ENCODE data around the gene LEAP2. TPM values are rescaled to one million over a fixed set of nuclear protein-coding genes. Genes with fewer than 3 reads are reported as not detected.

Gene LEAP2
- total RNA-seq, 4 donors from 2014 or later, result 0.57 to 4.2 (median 1.6) TPM

DNA sequence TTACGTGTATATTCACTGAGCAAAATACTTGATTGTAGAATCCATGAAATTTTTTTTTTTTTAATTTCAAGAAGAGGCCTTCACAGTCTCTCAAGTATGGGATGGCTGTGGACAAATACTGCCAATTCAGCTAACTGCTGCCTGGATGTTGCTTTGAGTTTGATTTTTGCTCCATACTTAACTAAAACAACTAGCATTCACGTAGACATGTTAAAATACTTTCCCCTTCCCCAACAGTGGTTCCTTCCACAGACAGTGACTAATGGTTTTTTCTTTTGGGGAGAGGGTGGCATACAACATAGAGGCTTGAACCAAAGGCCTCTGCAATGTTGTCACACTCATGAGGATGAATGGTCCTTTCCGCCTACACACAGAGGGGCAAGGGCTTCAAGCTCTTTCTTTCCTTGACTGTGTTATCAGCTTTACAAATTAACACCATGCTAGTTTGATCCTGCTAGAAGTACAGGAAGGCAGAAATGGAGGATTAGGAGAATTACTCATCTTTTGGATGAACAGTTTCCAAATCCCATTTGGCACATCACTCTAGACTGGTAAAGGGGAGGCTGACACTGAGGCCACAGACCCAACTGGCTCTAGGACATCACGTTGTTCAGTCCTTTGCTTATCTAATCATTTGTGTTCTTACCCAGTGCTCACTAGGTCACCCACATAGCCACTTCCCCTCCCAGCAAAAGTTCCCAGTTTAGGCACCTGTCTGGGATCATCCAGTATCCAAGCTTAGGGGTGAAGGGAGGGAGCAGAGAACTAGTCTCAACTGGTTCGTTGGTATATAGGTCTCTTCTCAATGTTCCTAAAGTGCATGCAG lies 1.8 kb upstream of the LEAP2 start:
- no peak for TF ChIP-seq CTCF (IDR thresholded peaks at IDR 0.05; ENCODE audit: low read depth)

DNA sequence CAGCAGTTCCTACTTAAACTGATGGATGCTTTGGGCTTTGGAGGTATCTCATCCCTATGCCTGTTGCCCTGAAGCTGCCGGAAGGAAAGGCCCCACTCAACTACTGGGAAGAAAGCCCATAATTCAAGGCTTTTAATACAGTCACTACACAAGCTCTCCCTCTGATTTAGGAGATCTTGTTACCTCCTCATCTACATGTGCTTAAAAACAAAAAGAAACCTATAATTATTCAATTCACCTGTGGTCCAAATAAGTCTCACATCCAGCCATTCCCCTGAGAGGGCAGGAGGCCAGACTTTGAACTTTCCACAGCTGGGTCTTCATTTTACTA lies 715 bp upstream of the LEAP2 start:
- TF ChIP-seq CTCF (IDR thresholded peaks at IDR 0.05; ENCODE audit: low read depth), result no peak

GRCh38 chr5:132873930-132874271 lies 433 bp downstream of the LEAP2 start:
- no peak for TF ChIP-seq CTCF (IDR thresholded peaks at IDR 0.05; ENCODE audit: low read depth)

GRCh38 chr5:132876020-132876759 lies 2.7 kb downstream of the LEAP2 start:
- no peak for TF ChIP-seq CTCF (IDR thresholded peaks at IDR 0.05; ENCODE audit: low read depth)

DNA sequence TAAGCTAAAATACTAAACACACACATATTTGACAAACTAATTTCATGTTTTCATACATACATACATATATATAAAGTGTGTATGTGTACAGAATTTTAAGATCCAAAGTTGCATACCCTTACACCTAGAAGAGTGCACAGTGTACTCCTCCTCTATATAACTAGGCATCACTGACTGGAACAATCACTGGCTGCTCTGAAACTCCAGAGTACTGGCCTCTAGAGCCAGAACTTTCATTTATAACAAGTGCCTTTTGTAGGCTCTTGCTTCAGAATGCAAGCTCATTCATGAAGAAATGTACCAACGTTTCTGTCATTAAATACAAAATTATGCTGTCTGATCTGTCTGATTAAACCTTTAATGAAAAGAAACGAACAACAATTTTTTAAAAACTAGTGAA lies 4.0 kb downstream of the LEAP2 start:
- no peak for TF ChIP-seq CTCF (IDR thresholded peaks at IDR 0.05; ENCODE audit: low read depth)

DNA sequence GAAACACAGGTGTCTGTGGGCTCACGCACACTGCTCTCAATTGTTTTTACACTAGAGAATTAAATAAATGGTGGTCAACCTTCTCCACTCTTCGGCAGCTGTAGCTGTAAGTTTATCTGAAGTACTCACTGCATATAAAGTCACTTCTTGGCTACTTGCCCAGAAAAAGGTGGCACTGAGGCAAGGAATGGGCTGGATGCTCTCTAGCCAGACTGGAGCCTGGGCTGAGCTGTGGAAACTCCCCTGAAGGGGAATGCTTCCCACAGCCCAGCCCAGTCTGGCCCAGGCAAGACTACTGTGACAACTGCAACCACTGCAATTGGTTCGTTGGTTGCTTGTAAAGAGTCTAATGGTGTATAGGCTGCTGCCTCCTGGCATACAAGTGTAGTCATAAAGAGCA lies 4.5 kb downstream of the LEAP2 start:
- TF ChIP-seq CTCF (IDR thresholded peaks at IDR 0.05; ENCODE audit: low read depth), result no peak

GRCh38 chr5:132883261-132883834 lies 9.9 kb downstream of the LEAP2 start:
- TF ChIP-seq CTCF (IDR thresholded peaks at IDR 0.05; ENCODE audit: low read depth), result no peak

Measured in subcutaneous adipose tissue (tissue), 4 donors.